Loucy (cell line): ENCODE data around the gene VLDLR.

Source experiments
- EZH2phosphoT487 ChIP-seq: fragments of 200-600 bp; IDR thresholded peaks from 2 replicates; pipeline ENCODE4 v1.6.1; 2018; ENCODE audit warnings: antibody characterized with exemption, mild to moderate bottlenecking, moderate library complexity, borderline replicate concordance
- TF ChIP-seq, protein P1 (sequence below): fragments of 200-600 bp; sonication (generic); conservative IDR thresholded peaks from 2 replicates; pipeline ENCODE4 v1.5.1; 2014; ENCODE audit warnings: mild to moderate bottlenecking, antibody characterized with exemption, low read length

- TF ChIP-seq, protein P1, sequence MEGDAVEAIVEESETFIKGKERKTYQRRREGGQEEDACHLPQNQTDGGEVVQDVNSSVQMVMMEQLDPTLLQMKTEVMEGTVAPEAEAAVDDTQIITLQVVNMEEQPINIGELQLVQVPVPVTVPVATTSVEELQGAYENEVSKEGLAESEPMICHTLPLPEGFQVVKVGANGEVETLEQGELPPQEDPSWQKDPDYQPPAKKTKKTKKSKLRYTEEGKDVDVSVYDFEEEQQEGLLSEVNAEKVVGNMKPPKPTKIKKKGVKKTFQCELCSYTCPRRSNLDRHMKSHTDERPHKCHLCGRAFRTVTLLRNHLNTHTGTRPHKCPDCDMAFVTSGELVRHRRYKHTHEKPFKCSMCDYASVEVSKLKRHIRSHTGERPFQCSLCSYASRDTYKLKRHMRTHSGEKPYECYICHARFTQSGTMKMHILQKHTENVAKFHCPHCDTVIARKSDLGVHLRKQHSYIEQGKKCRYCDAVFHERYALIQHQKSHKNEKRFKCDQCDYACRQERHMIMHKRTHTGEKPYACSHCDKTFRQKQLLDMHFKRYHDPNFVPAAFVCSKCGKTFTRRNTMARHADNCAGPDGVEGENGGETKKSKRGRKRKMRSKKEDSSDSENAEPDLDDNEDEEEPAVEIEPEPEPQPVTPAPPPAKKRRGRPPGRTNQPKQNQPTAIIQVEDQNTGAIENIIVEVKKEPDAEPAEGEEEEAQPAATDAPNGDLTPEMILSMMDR: no peak
- no peak for TF ChIP-seq EZH2phosphoT487
These were observed 17.5 kb downstream of the VLDLR start for GRCh38 chr9:2638871-2639673.
